ENCODE measurements around the gene AMH. TPM values are rescaled to one million over a fixed set of nuclear protein-coding genes. Genes with fewer than 3 reads are reported as not detected.

Gene AMH
- polyA plus RNA-seq, 1 donor (not counting 4 experiments of a cell fraction or from before 2014, with no cell fraction given): 0.07 TPM

GRCh38 chr19:2242092-2242537 lies 7.0 kb upstream of the AMH start:
- peaks cover 7% of the 10 kb centered on the region for H3K9me1 ChIP-seq (ENCODE audit: control insufficient read depth, extremely low read depth, insufficient read depth, low read length)
- TF ChIP-seq EZH2 (IDR thresholded peaks at IDR 0.05; ENCODE audit: low read length) (no peak), CTCF (optimal IDR thresholded peaks at IDR 0.05 in 1 of 3, IDR thresholded peaks at IDR 0.05 in 1 of 3, conservative IDR thresholded peaks at IDR 0.05 in 1 of 3; ENCODE audit: extremely low read depth in 1 of 3, insufficient read depth in 2 of 3, low read length in 3 of 3) (no peak)
- H3K4me1 ChIP-seq (ENCODE audit: control insufficient read depth, extremely low read depth, insufficient read depth, low read length): peaks cover 41% of the 10 kb centered on the region
- peaks cover 74% of the 10 kb centered on the region for H3K79me2 ChIP-seq (ENCODE audit: control insufficient read depth, insufficient read depth, low read length)
- H3K27ac ChIP-seq (ENCODE audit: control insufficient read depth, insufficient read depth, low read length): no peak overlapping the region
- H2AFZ ChIP-seq (ENCODE audit: control insufficient read depth, low read length): no peak overlapping the region
- H3K9ac ChIP-seq (ENCODE audit: control insufficient read depth, extremely low read depth, insufficient read depth, low read length): no peak overlapping the region
- no peak for FAIRE-seq
- dilution Hi-C loops (cut with MboI; ENCODE audit: extremely low pct_ligation_motif_present, low sequenced_read_pairs): no loop called here
- H3K4me2 ChIP-seq (ENCODE audit: control insufficient read depth, extremely low read depth, insufficient read depth, low read depth, low read length): no peak overlapping the region
- H3K27me3 ChIP-seq (ENCODE audit: control insufficient read depth, extremely low read depth, insufficient read depth, low read length): no peaks in the 10 kb centered on the region
- no peak for DNase-seq (ENCODE audit: low read depth, low spot score)
- H3K36me3 ChIP-seq (ENCODE audit: control insufficient read depth in 2 of 2, extremely low read depth in 1 of 2, insufficient read depth in 2 of 2, low read length in 2 of 2): peaks cover 30% of the 10 kb centered on the region in 2 experiments
- H3K9me3 ChIP-seq (ENCODE audit: control insufficient read depth, low read depth, low read length): no peaks in the 10 kb centered on the region
- peaks cover 38% of the 10 kb centered on the region for H4K20me1 ChIP-seq (ENCODE audit: control insufficient read depth, extremely low read depth, insufficient read depth, low read length)
- no peak overlapping the region for H3K4me3 ChIP-seq (ENCODE audit: control insufficient read depth in 2 of 3, extremely low read depth in 1 of 3, insufficient read depth in 2 of 3, low read depth in 1 of 3, low read length in 3 of 3)

GRCh38 chr19:2242816-2243215 lies 6.3 kb upstream of the AMH start:
- H3K4me1 ChIP-seq (ENCODE audit: control insufficient read depth, extremely low read depth, insufficient read depth, low read length): peaks cover 36% of the 10 kb centered on the region
- H3K36me3 ChIP-seq (ENCODE audit: control insufficient read depth in 2 of 2, extremely low read depth in 1 of 2, insufficient read depth in 2 of 2, low read length in 2 of 2): peaks cover 27 to 34% of the 10 kb centered on the region in 2 experiments
- H3K4me2 ChIP-seq (ENCODE audit: control insufficient read depth, extremely low read depth, insufficient read depth, low read depth, low read length): no peak overlapping the region
- no peak overlapping the region for H2AFZ ChIP-seq (ENCODE audit: control insufficient read depth, low read length)
- peaks cover 67% of the 10 kb centered on the region for H3K79me2 ChIP-seq (ENCODE audit: control insufficient read depth, insufficient read depth, low read length)
- no peaks in the 10 kb centered on the region for H3K9me3 ChIP-seq (ENCODE audit: control insufficient read depth, low read depth, low read length)
- no peak overlapping the region for H3K27ac ChIP-seq (ENCODE audit: control insufficient read depth, insufficient read depth, low read length)
- no peaks in the 10 kb centered on the region for H3K27me3 ChIP-seq (ENCODE audit: control insufficient read depth, extremely low read depth, insufficient read depth, low read length)
- no peak for TF ChIP-seq CTCF (optimal IDR thresholded peaks at IDR 0.05 in 1 of 3, IDR thresholded peaks at IDR 0.05 in 1 of 3, conservative IDR thresholded peaks at IDR 0.05 in 1 of 3; ENCODE audit: extremely low read depth in 1 of 3, insufficient read depth in 2 of 3, low read length in 3 of 3)
- no peak for TF ChIP-seq EZH2 (IDR thresholded peaks at IDR 0.05; ENCODE audit: low read length)
- dilution Hi-C loops (cut with MboI; ENCODE audit: extremely low pct_ligation_motif_present, low sequenced_read_pairs): no loop called here
- no peak overlapping the region for H3K4me3 ChIP-seq (ENCODE audit: control insufficient read depth in 2 of 3, extremely low read depth in 1 of 3, insufficient read depth in 2 of 3, low read depth in 1 of 3, low read length in 3 of 3)
- no peak overlapping the region for H3K9ac ChIP-seq (ENCODE audit: control insufficient read depth, extremely low read depth, insufficient read depth, low read length)
- no peak for DNase-seq (ENCODE audit: low read depth, low spot score)
- peaks cover 40% of the 10 kb centered on the region for H4K20me1 ChIP-seq (ENCODE audit: control insufficient read depth, extremely low read depth, insufficient read depth, low read length)
- FAIRE-seq: no peak
- H3K9me1 ChIP-seq (ENCODE audit: control insufficient read depth, extremely low read depth, insufficient read depth, low read length): peaks cover 5% of the 10 kb centered on the region

Measured in keratinocyte (primary cell).